Neuronal stem cell (in vitro differentiated cells): Measurements from ENCODE around the gene PJA1.

ENCODE experiments used
- DNase-seq: peaks from one replicate; pipeline ENCODE4 v3.0.0-alpha.2; 2013; ENCODE audit warnings: low spot score
- H2AFZ ChIP-seq: one replicate; pipeline ENCODE4 v1.6.1; 2013; ENCODE audit warnings: mild to moderate bottlenecking, low read length, inconsistent platforms
- H2AK5ac ChIP-seq: 2 replicates; pipeline ENCODE4 v1.6.1; 2013; ENCODE audit warnings: low read depth, mild to moderate bottlenecking, inconsistent platforms, low read length, moderate library complexity, mixed read lengths
- H2BK120ac ChIP-seq: 2 replicates; pipeline ENCODE4 v1.6.1; 2013; ENCODE audit warnings: low read depth, mild to moderate bottlenecking, inconsistent platforms, low read length, moderate library complexity, mixed read lengths
- H2BK12ac ChIP-seq: one replicate; pipeline ENCODE4 v1.6.1; 2013; ENCODE audit warnings: low read length, inconsistent platforms
- H2BK15ac ChIP-seq: 2 replicates; pipeline ENCODE4 v1.6.1; 2013; ENCODE audit warnings: mild to moderate bottlenecking, low read length, inconsistent platforms, mixed read lengths
- H2BK5ac ChIP-seq: one replicate; pipeline ENCODE4 v1.6.1; 2013; ENCODE audit warnings: inconsistent platforms, mild to moderate bottlenecking, low read length, moderate library complexity
- H3K14ac ChIP-seq: one replicate; pipeline ENCODE4 v1.6.1; 2013; ENCODE audit warnings: low read length, inconsistent platforms
- H3K18ac ChIP-seq: 2 replicates; pipeline ENCODE4 v1.6.1; 2013; ENCODE audit warnings: low read length, inconsistent platforms
- H3K23ac ChIP-seq: 2 replicates; pipeline ENCODE4 v1.6.1; 2013; ENCODE audit warnings: low read depth, mild to moderate bottlenecking, mixed read lengths, low read length, inconsistent platforms; ENCODE audit not compliant: poor library complexity
- H3K27ac ChIP-seq: replicated peaks from 3 replicates; pipeline ENCODE4 v1.5.1; 2013; ENCODE audit warnings: low read length, inconsistent platforms
- H3K27me3 ChIP-seq, 3 experiments: 2 replicates each; pipeline ENCODE4 v1.6.1; 2013; ENCODE audit warnings: low read length in 3 of 3, mild to moderate bottlenecking in 2 of 3, inconsistent platforms in 1 of 3, low read depth in 1 of 3, mixed read lengths in 1 of 3, moderate library complexity in 1 of 3; ENCODE audit not compliant: control insufficient read depth in 3 of 3, insufficient read depth in 3 of 3
- H3K36me3 ChIP-seq, 2 donors: replicated peaks in 1 of 2; 2 replicates each; pipeline ENCODE4 v1.6.1; 2013; ENCODE audit warnings: low read length in 2 of 2; ENCODE audit not compliant: control insufficient read depth in 2 of 2, insufficient read depth in 2 of 2
- H3K4ac ChIP-seq: 2 replicates; pipeline ENCODE4 v1.6.1; 2013; ENCODE audit warnings: inconsistent platforms, mild to moderate bottlenecking, low read length, moderate library complexity
- H3K4me1 ChIP-seq, 2 donors: 1 replicate in 1 of 2; 2 replicates in 1 of 2; pipeline ENCODE4 v1.6.1; 2013; ENCODE audit warnings: low read length in 2 of 2, low read depth in 1 of 2; ENCODE audit not compliant: control insufficient read depth in 2 of 2, insufficient read depth in 1 of 2
- H3K4me2 ChIP-seq: one replicate; pipeline ENCODE4 v1.6.1; 2013; ENCODE audit warnings: mild to moderate bottlenecking, low read length, inconsistent platforms; ENCODE audit not compliant: insufficient read depth, poor library complexity, severe bottlenecking
- H3K4me3 ChIP-seq, 2 donors: 2 replicates each; pipeline ENCODE4 v1.5.1; 2013; ENCODE audit warnings: low read length in 2 of 2, mild to moderate bottlenecking in 2 of 2, inconsistent platforms in 1 of 2, moderate library complexity in 1 of 2
- H3K79me1 ChIP-seq: one replicate; pipeline ENCODE4 v1.6.1; 2013; ENCODE audit warnings: low read depth, mild to moderate bottlenecking, inconsistent platforms, low read length, moderate library complexity
- H3K9ac ChIP-seq: one replicate; pipeline ENCODE4 v1.6.1; 2013; ENCODE audit warnings: mild to moderate bottlenecking, low read depth, low read length, inconsistent platforms; ENCODE audit not compliant: poor library complexity
- H3K9me3 ChIP-seq, 2 donors: replicated peaks in 1 of 2; 2 replicates each; pipeline versions ENCODE3 to v1.6.1; 2013; ENCODE audit warnings: low read length in 2 of 2, mild to moderate bottlenecking in 2 of 2, inconsistent platforms in 1 of 2, low read depth in 1 of 2, mixed read lengths in 1 of 2, moderate library complexity in 1 of 2; ENCODE audit not compliant: control insufficient read depth in 2 of 2, insufficient read depth in 1 of 2
- H4K8ac ChIP-seq: one replicate; pipeline ENCODE4 v1.6.1; 2013; ENCODE audit warnings: low read depth, mild to moderate bottlenecking, inconsistent platforms, low read length, moderate library complexity
- H4K91ac ChIP-seq: one replicate; pipeline ENCODE4 v1.6.1; 2013; ENCODE audit warnings: low read length, low read depth, mild to moderate bottlenecking, inconsistent platforms; ENCODE audit not compliant: poor library complexity
- WGBS, 2 donors: extraction: QIAGEN DNeasy Blood & Tissue Kit; methylation state at CpG; one replicate each; pipeline ENCODE4 v1.1.7; 2013; ENCODE audit warnings: missing lambda C conversion rate in 2 of 2, mixed read lengths in 1 of 2; ENCODE audit not compliant: insufficient read length in 2 of 2, insufficient replicate concordance in 1 of 2; ENCODE audit errors: extremely low coverage in 2 of 2; 5-methylcytosine and 5-hydroxymethylcytosine counted together

PJA1 gene

DNA sequence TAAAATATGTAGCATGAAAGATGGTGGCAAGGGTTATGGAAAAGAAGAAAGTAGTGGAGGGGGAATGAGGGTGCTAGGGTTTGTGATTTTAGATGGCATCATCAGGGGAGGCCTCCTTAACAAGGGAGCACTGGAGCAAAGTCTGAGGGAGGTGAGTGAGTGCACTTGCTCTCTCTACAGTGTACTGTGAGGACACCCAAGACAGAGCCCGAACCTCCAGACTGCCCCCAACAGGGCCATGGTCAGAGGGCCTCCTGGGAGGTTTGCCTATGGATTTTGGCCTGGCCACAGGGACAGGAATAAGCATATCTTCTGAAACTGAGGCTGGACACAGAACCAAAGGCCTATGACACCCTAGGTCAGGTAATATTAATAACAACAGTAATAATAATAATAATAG, 21.4 kb upstream of the PJA1 start:
- H2AFZ ChIP-seq, result no peak overlapping the region
- no peak overlapping the region for H3K14ac ChIP-seq
- no peak overlapping the region for H4K8ac ChIP-seq
- H2BK120ac ChIP-seq, result no peak overlapping the region
- H3K4me1 ChIP-seq, result peaks cover 4 to 5% of the 10 kb centered on the region in 2 donors
- DNase-seq, result no peak
- no peak overlapping the region for H2BK15ac ChIP-seq
- no peak overlapping the region for H3K23ac ChIP-seq
- H3K9me3 ChIP-seq, result no peaks in the 10 kb centered on the region
- no peaks in the 10 kb centered on the region for H3K79me1 ChIP-seq
- no peak overlapping the region for H3K18ac ChIP-seq
- no peak overlapping the region for H3K27ac ChIP-seq
- H3K4ac ChIP-seq, result no peak overlapping the region
- no peaks in the 10 kb centered on the region for H3K36me3 ChIP-seq
- no CpG with 5 or more reads among the region's 1 CpG for WGBS, 2 donors
- H4K91ac ChIP-seq, result no peak overlapping the region
- H2BK12ac ChIP-seq, result no peak overlapping the region
- no peak overlapping the region for H3K4me3 ChIP-seq
- H3K4me2 ChIP-seq, result no peak overlapping the region
- peaks cover 0 to 15% (median 0%) of the 10 kb centered on the region in 3 experiments for H3K27me3 ChIP-seq
- no peak overlapping the region for H2AK5ac ChIP-seq
- H3K9ac ChIP-seq, result no peak overlapping the region
- no peak overlapping the region for H2BK5ac ChIP-seq

- Histone ChIP-seq H3K4me3 (no peak overlapping the region), H4K8ac (no peak overlapping the region), H2AK5ac (no peak overlapping the region), H3K14ac (no peak overlapping the region), H3K79me1 (no peaks in the 10 kb centered on the region), H3K4ac (no peak overlapping the region), H4K91ac (no peak overlapping the region), H3K27ac (no peak overlapping the region), H3K23ac (no peak overlapping the region), H2BK5ac (no peak overlapping the region), H2BK15ac (no peak overlapping the region), H2BK12ac (no peak overlapping the region), H3K9ac (no peak overlapping the region), H2BK120ac (no peak overlapping the region), H3K4me2 (no peak overlapping the region), H3K4me1 (peaks cover 5 to 6% of the 10 kb centered on the region in 2 donors), H3K18ac (no peak overlapping the region), H3K9me3 (no peaks in the 10 kb centered on the region), H3K27me3 (peaks cover 0 to 15% (median 0%) of the 10 kb centered on the region in 3 experiments), H2AFZ (no peak overlapping the region), H3K36me3 (no peaks in the 10 kb centered on the region)
- DNase-seq, result no peak
- no CpG with 5 or more reads among the region's 2 CpGs for WGBS, 2 donors
Measured at GRCh38 chrX:69185886-69186285, 20.6 kb upstream of the PJA1 start.

- Histone ChIP-seq H4K8ac (no peak overlapping the region), H3K4ac (no peak overlapping the region), H2BK12ac (no peak overlapping the region), H3K27me3 (peaks cover 0 to 15% (median 0%) of the 10 kb centered on the region in 3 experiments), H3K4me3 (no peak overlapping the region), H2AK5ac (no peak overlapping the region), H3K79me1 (no peaks in the 10 kb centered on the region), H2AFZ (no peak overlapping the region), H3K14ac (no peak overlapping the region), H3K23ac (no peak overlapping the region), H4K91ac (no peak overlapping the region), H3K4me1 (peaks cover 5 to 6% of the 10 kb centered on the region in 2 donors), H2BK120ac (no peak overlapping the region), H3K9me3 (no peaks in the 10 kb centered on the region), H3K36me3 (no peaks in the 10 kb centered on the region), H3K27ac (no peak overlapping the region), H2BK15ac (no peak overlapping the region), H3K4me2 (no peak overlapping the region), H2BK5ac (no peak overlapping the region), H3K9ac (no peak overlapping the region), H3K18ac (no peak overlapping the region)
- no peak for DNase-seq
- no CpG with 5 or more reads among the region's 3 CpGs for WGBS, 2 donors
Measured at GRCh38 chrX:69185141-69185540, 19.9 kb upstream of the PJA1 start.

DNA sequence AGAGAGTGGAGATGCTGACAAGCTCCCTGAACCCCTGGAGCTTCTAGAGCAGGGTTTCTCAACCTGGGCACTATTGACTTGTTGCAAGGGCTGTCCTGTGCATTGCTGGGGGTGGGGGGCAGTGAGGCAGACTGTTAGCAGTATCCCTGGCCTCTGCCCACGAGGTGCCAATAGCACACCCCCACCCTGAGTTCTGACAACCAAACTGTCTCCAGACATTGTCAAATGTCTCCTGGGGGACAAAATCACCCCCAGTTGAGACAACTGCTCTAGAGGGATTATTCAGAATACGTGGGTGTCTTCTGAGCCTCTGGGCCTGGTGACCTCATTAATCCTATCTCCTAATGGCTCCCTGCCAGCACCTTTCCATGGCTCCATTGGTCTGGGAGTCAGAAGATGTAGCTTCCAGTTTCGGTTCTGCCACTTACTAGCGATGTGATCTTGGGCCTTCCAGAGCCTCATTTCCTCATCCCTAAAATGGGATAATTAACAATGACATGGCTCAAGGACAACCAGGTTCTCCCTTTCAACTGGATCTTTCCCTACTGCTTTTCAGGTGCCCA, 17.6 kb upstream of the PJA1 start:
- no peak overlapping the region for H2AK5ac ChIP-seq
- peaks cover 0 to 11% (median 0%) of the 10 kb centered on the region in 3 experiments for H3K27me3 ChIP-seq
- no peaks in the 10 kb centered on the region for H3K9me3 ChIP-seq
- no peak overlapping the region for H3K27ac ChIP-seq
- no peak overlapping the region for H2BK15ac ChIP-seq
- no peak overlapping the region for H2BK12ac ChIP-seq
- no peak overlapping the region for H3K14ac ChIP-seq
- DNase-seq, result no peak
- no peaks in the 10 kb centered on the region for H3K79me1 ChIP-seq
- H2BK120ac ChIP-seq, result no peak overlapping the region
- H3K4ac ChIP-seq, result no peak overlapping the region
- H3K4me1 ChIP-seq, result peaks cover 12 to 14% of the 10 kb centered on the region in 2 donors
- H3K9ac ChIP-seq, result no peak overlapping the region
- H2AFZ ChIP-seq, result no peak overlapping the region
- no peak overlapping the region for H4K8ac ChIP-seq
- no peak overlapping the region for H4K91ac ChIP-seq
- no peak overlapping the region for H3K4me2 ChIP-seq
- H3K36me3 ChIP-seq, result no peaks in the 10 kb centered on the region
- H2BK5ac ChIP-seq, result no peak overlapping the region
- H3K23ac ChIP-seq, result no peak overlapping the region
- H3K4me3 ChIP-seq, result no peak overlapping the region
- no peak overlapping the region for H3K18ac ChIP-seq
- no CpG with 5 or more reads among the region's 4 CpGs for WGBS, 2 donors
